Kidney epithelial cell (primary cell): ENCODE measurements around the gene KRTAP1-1. TPM values are rescaled to one million over a fixed set of nuclear protein-coding genes. Genes with fewer than 3 reads are reported as not detected.

Experiments
- DNase-seq: peaks from one replicate; pipeline ENCODE4 v3.0.0-alpha.2; 2010; ENCODE audit warnings: low read depth
- H3K27me3 ChIP-seq: 2 replicates; pipeline ENCODE4 v1.6.0; 2011; ENCODE audit warnings: low read length; ENCODE audit not compliant: control insufficient read depth, insufficient read depth
- H3K36me3 ChIP-seq: 2 replicates; pipeline ENCODE4 v1.5.1; 2011; ENCODE audit warnings: low read length; ENCODE audit not compliant: control insufficient read depth, insufficient read depth
- H3K4me3 ChIP-seq: 2 replicates; pipeline ENCODE4 v1.5.1; 2011; ENCODE audit warnings: low read depth, mild to moderate bottlenecking, control low read depth, low read length
- total RNA-seq: library from RNA; depleted of rRNA; stranded (reverse); fragments of >200 nt; gene quantifications from 2 replicates; pipeline ENCODE4 v1.2.3, GENCODE V29; 2015
- TF ChIP-seq, protein P1 (sequence below): IDR thresholded peaks from 2 replicates; pipeline ENCODE4 v1.5.1; 2011; ENCODE audit warnings: mild to moderate bottlenecking, moderate library complexity, low read length, control low read depth, inconsistent platforms; ENCODE audit not compliant: insufficient read depth, poor library complexity, severe bottlenecking

Gene KRTAP1-1
- total RNA-seq, 1 donor from 2014 or later, result not detected

DNA sequence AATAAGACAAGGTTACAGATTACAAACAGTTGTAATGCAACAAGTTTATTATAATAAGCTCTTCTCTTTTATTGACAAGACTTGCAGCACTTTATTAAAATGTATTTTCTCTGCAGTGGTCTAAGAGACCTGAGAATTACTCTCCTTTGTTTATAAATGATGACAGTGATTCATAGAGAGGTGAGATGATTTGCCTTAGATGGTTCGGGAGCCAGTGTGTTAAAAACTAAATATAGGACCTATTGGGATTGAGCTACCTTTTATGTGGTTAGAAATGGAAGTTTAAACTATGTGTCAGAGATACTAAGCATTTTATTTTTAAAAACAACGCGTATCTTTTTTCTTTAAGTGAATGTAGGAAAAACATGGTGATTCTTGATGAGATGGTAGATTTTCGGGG lies 44.4 kb downstream of the KRTAP1-1 start:
- TF ChIP-seq, protein P1, sequence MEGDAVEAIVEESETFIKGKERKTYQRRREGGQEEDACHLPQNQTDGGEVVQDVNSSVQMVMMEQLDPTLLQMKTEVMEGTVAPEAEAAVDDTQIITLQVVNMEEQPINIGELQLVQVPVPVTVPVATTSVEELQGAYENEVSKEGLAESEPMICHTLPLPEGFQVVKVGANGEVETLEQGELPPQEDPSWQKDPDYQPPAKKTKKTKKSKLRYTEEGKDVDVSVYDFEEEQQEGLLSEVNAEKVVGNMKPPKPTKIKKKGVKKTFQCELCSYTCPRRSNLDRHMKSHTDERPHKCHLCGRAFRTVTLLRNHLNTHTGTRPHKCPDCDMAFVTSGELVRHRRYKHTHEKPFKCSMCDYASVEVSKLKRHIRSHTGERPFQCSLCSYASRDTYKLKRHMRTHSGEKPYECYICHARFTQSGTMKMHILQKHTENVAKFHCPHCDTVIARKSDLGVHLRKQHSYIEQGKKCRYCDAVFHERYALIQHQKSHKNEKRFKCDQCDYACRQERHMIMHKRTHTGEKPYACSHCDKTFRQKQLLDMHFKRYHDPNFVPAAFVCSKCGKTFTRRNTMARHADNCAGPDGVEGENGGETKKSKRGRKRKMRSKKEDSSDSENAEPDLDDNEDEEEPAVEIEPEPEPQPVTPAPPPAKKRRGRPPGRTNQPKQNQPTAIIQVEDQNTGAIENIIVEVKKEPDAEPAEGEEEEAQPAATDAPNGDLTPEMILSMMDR, result no peak
- Histone ChIP-seq H3K36me3 (no peaks in the 10 kb centered on the region), H3K27me3 (no peaks in the 10 kb centered on the region), H3K4me3 (no peak overlapping the region)
- DNase-seq, result no peak

DNA sequence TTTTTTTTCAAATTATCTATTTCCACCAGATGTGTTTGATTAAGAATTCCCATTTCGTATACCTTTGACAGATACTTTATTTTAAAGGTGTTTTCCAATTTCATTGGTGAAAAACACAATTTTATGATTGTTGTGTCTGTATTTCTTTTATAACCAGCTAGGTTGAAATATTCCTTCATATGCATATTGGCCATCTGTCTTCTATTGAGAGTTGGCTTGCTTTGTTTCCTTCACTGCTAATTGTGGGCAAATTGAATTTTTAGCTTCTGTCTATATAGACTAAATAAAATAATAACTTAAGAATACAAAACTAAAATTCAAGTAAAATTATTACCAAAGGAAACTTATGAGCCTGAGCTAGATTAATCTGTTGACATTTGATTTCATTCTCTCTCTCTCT lies 46.1 kb downstream of the KRTAP1-1 start:
- H3K27me3 ChIP-seq, result no peaks in the 10 kb centered on the region
- no peaks in the 10 kb centered on the region for H3K36me3 ChIP-seq
- no peak overlapping the region for H3K4me3 ChIP-seq
- TF ChIP-seq, protein P1, result no peak
- DNase-seq, result no peak

DNA sequence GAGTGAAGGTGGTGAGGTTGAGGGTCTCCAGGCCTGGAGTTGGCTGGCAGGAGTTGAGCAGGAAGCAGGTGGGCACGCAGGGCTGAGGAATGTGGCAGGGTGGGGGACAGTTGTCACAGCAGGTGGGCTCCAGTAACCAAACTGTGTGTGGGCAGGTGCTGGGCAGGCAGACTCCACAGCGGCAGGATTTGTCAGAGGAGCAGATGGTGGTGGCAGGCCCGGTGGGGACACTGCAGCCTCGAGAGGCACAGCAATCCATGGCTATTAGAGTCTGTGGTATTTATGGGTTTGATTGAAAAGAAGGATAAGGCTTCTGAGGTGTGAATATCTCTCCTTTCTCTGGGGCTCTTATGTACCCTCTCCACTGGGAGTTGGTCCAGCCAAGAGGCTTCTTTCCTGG lies 47.4 kb downstream of the KRTAP1-1 start, which contains the start of gene KRTAP3-3:
TSS of gene KRTAP3-3 (minus strand) at position 326 of the 400 bp plus-strand sequence. CDS start at position 259, 67 bp downstream.
- H3K27me3 ChIP-seq, result no peaks in the 10 kb centered on the region
- DNase-seq, result no peak
- TF ChIP-seq, protein P1, result no peak

DNA sequence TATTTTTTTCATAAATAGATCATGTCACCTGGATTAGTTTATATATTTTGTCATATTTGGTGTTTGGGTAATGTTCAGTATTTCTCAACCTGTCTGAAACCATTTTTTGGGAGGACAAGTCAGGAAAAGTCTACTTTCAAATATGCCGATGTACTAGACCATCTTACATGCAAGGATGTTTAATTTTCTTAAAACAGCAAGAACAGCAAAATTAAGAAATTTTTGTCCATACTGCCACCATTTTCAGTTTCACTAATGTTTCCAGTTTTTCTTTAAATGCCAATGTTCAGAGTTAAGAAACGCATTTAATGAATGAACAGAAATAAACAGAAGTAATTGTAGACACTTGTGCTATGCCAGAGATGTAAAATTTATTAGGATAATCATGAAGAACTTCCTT lies 48.2 kb downstream of the KRTAP1-1 start:
- TF ChIP-seq, protein P1, result no peak
- no peak overlapping the region for H3K4me3 ChIP-seq
- H3K36me3 ChIP-seq, result no peaks in the 10 kb centered on the region
- DNase-seq, result no peak
- H3K27me3 ChIP-seq, result no peaks in the 10 kb centered on the region

More for the DNA sequence above, 47.4 kb downstream of the KRTAP1-1 start, which contains the start of gene KRTAP3-3:
- H3K4me3 ChIP-seq, result no peak within 1 kb of the TSS
- H3K36me3 ChIP-seq, result no peaks in the 10 kb centered on the region

DNA sequence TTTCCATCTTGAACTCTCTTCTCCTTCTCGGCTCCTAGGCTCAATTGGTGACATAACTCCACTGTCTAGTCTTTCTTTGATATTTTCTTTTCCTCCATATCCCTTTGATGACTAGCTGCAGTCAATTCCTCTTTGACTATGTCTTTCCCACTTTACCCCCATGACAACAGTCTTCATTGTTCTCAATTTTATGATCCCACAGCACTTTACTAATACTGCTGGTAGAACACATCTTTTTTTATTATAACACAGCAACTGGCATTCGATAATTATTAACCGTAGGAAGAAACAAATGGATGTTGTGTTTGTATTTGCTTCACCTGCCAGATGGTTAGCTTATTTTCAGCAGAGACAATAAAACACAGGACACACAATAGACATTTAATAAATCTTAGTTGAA lies 48.6 kb downstream of the KRTAP1-1 start:
- Histone ChIP-seq H3K27me3 (no peaks in the 10 kb centered on the region), H3K4me3 (no peak overlapping the region), H3K36me3 (no peaks in the 10 kb centered on the region)
- DNase-seq, result no peak
- TF ChIP-seq, protein P1, result no peak

Other genes with a start within 250 kb of the KRTAP1-1 start
- gene KRT28, start 241.5 kb downstream of the KRTAP1-1 start, total RNA-seq, result not detected in 2 replicates
- gene KRT10, start 218.8 kb downstream of the KRTAP1-1 start, total RNA-seq, result 24.5 and 29.9 TPM in 2 replicates
- gene KRT12, start 174.2 kb downstream of the KRTAP1-1 start, total RNA-seq, result not detected in 2 replicates
- not detected in 2 replicates for gene KRT20, start 156.2 kb downstream of the KRTAP1-1 start, total RNA-seq
- 24.2 and 25.9 TPM in 2 replicates for gene KRT23, start 103.8 kb downstream of the KRTAP1-1 start, total RNA-seq
- not detected in 2 replicates for gene KRT39, start 74.5 kb downstream of the KRTAP1-1 start, total RNA-seq
- not detected in 2 replicates for gene KRT40, start 57.1 kb downstream of the KRTAP1-1 start, total RNA-seq
- gene KRTAP3-3, start 47.3 kb downstream of the KRTAP1-1 start, total RNA-seq, result not detected in 2 replicates
- gene KRTAP3-2, start 41.5 kb downstream of the KRTAP1-1 start, total RNA-seq, result not detected in 2 replicates
- not detected in 2 replicates for gene KRTAP3-1, start 32.3 kb downstream of the KRTAP1-1 start, total RNA-seq
- gene KRTAP1-5, start 14.2 kb downstream of the KRTAP1-1 start, total RNA-seq, result not detected in 2 replicates
- gene KRTAP1-4, start 11.3 kb downstream of the KRTAP1-1 start, total RNA-seq, result not detected in 2 replicates
- gene KRTAP1-3, start 6.6 kb downstream of the KRTAP1-1 start, total RNA-seq, result not detected in 2 replicates
- gene KRTAP2-1, start 5.9 kb upstream of the KRTAP1-1 start, total RNA-seq, result not detected in 2 replicates
- not detected in 2 replicates for gene KRTAP2-2, start 13.8 kb upstream of the KRTAP1-1 start, total RNA-seq
- 4.3 and 5.2 TPM in 2 replicates for gene KRTAP2-3, start 18.7 kb upstream of the KRTAP1-1 start, total RNA-seq
- not detected in 2 replicates for gene KRTAP2-4, start 24.4 kb upstream of the KRTAP1-1 start, total RNA-seq
- not detected in 2 replicates for gene KRTAP4-7, start 42.7 kb upstream of the KRTAP1-1 start, total RNA-seq
- gene KRTAP4-8, start 56.7 kb upstream of the KRTAP1-1 start, total RNA-seq, result not detected in 2 replicates
- not detected in 2 replicates for gene KRTAP4-16, start 60.8 kb upstream of the KRTAP1-1 start, total RNA-seq
- gene KRTAP4-9, start 63.9 kb upstream of the KRTAP1-1 start, total RNA-seq, result not detected in 2 replicates
- not detected in 2 replicates for gene KRTAP4-11, start 76.9 kb upstream of the KRTAP1-1 start, total RNA-seq
- not detected in 2 replicates for gene KRTAP4-12, start 82.7 kb upstream of the KRTAP1-1 start, total RNA-seq
- gene KRTAP4-6, start 99.1 kb upstream of the KRTAP1-1 start, total RNA-seq, result not detected in 2 replicates
- not detected in 2 replicates for gene KRTAP4-5, start 108.4 kb upstream of the KRTAP1-1 start, total RNA-seq
- not detected in 2 replicates for gene KRTAP4-4, start 119.3 kb upstream of the KRTAP1-1 start, total RNA-seq
- not detected in 2 replicates for gene KRTAP4-3, start 126.8 kb upstream of the KRTAP1-1 start, total RNA-seq
- gene KRTAP4-2, start 136.8 kb upstream of the KRTAP1-1 start, total RNA-seq, result not detected in 2 replicates
- not detected in 2 replicates for gene KRTAP4-1, start 143.5 kb upstream of the KRTAP1-1 start, total RNA-seq
- gene KRTAP9-1, start 148.4 kb upstream of the KRTAP1-1 start, total RNA-seq, result not detected in 2 replicates
- gene KRTAP9-2, start 185.2 kb upstream of the KRTAP1-1 start, total RNA-seq, result not detected in 2 replicates
- not detected in 2 replicates for gene KRTAP9-3, start 191.0 kb upstream of the KRTAP1-1 start, total RNA-seq
- not detected in 2 replicates for gene KRTAP9-8, start 196.5 kb upstream of the KRTAP1-1 start, total RNA-seq
- not detected in 2 replicates for gene KRTAP9-4, start 208.2 kb upstream of the KRTAP1-1 start, total RNA-seq
- not detected in 2 replicates for gene KRTAP9-9, start 213.9 kb upstream of the KRTAP1-1 start, total RNA-seq
- not detected in 2 replicates for gene KRTAP9-6, start 223.9 kb upstream of the KRTAP1-1 start, total RNA-seq
- not detected in 2 replicates for gene KRTAP9-7, start 234.2 kb upstream of the KRTAP1-1 start, total RNA-seq